ENCODE results near the gene SH2B2.
A peak's percentile ranks its signal among the peaks of the same experiment; 100 is the strongest.
"Not testable (repeated sequence)": the region's sequence is repeated elsewhere in the genome, so short reads cannot be mapped to it uniquely, and the experiment has no call there.

SH2B2 gene

GRCh38 chr7:102337420-102337819, 50.8 kb downstream of the SH2B2 start:
- DNase-seq = not testable (repeated sequence)

- DNase-seq = not testable (repeated sequence)
These were observed 54.1 kb downstream of the SH2B2 start for GRCh38 chr7:102340599-102341368.

GRCh38 chr7:102346983-102347382, 60.3 kb downstream of the SH2B2 start:
- not testable (repeated sequence) for DNase-seq

DNA sequence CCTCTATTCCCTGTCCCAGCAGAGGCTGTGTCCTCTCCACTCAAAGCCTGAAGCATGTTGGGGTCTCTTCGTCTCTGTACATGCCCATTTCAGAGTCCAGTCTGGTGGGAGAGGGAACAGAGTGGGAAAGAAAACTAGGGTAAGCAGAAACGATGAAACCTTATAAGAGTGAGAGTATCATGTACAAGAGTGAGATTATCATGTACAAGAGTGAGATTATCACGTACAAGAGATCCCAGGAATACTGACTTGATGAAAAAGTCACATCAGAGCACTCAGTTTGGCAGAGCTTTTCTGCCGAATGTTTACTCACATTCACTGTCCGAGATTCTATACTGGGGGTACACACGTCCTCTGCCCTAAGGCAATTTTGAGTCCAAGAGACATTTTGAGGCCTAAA, 69.7 kb downstream of the SH2B2 start, which contains the start of gene SPDYE6:
TSS of gene SPDYE6 (minus strand) at position 101 of the 400 bp plus-strand sequence. CDS start 421 bp downstream, outside the sequence.
- DNase-seq = not testable (repeated sequence)

DNA sequence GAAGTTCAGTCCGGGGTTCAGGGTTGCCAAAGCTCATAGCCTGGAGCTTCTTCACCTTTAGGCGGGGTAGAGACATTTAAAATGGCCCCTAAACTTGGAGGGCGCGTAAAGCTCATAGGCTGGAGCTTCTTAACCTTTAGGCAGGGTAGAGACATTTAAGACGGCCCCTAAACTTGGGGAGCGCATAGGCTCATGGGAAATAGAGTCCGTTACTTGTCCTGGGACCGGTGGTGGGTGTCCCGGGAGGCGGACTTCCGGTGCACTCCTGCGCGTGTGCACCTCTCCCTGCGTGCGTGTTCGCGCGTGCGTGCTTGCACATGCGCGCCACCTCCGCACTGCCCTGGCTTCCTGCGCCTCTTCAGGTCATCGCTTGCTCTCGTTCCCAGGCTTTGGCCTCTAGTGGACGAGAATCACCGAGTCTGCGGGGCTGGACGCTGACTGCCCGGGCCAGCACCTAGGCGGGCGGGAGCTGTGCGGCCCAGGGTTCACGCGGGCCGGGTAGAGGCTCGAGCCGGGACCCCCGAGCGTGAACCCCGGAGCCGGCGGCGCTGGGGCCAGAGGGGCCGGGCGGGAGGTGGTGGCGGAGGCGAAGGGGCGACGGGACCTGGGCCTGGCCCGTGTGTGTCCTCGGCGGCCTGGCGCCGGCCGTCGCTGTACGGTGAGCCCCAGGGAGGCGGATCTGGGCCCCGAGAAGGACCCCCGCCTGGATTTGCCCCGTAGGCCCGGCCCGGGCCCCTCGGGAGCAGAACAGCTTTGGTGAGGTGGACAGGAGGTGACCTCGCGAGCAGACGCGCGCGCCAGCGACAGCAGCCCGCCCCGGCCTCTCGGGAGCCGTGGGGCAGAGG, 77.1 kb downstream of the SH2B2 start:
- DNase-seq = peak; percentile 30

- not testable (repeated sequence) for DNase-seq
These were observed 77.8 kb downstream of the SH2B2 start for GRCh38 chr7:102364394-102364886.

DNA sequence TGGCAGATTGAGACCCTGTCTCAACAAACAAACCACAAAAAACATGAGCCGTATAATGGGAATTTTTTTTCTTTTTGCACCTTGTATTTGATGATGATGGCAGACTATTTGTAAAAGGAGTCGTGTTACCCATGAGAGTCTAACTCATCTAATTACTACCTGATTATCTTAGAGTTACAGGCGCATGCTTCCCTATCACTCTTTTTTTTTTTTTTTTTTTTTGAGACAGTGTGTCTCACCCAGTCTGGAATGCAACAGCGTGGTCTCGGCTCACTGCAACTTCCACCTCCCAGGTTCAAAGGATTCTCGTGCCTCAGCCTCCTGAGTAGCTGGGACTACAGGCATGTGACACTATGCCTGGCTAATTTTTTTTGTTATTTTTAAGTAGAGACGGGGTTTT, 78.7 kb downstream of the SH2B2 start:
- not testable (repeated sequence) for DNase-seq

DNA sequence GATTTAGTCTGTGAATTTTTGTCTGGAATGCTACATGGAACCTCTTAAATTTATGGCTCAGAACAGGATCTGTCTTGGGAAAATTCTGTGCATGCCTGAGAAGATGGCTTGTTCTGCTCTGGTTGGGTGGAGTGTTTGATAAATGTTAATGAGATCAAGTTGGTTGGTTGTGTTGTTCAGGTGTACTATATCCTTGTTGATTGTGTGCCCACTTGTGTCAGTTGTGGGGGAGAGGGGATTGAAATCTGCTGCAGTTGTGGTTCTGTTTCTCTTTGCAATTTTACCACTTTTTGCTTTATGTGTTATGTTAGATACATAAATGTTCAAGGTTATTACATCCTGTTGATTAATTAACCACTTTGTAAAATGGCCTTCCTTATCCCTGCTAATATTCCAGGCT, 83.4 kb downstream of the SH2B2 start:
- not testable (repeated sequence) for DNase-seq

Data from KG1 (cell line).